Coronary artery (tissue), 2 donors: Measurements from ENCODE around the gene DERL2.

Experiments used
- DNase-seq: peaks from one replicate; pipeline ENCODE4 v3.0.0-alpha.2; 2017; ENCODE audit warnings: low spot score
- H3K27ac ChIP-seq, 2 donors: fragments of 200-600 bp; sonication (generic); one replicate each; pipeline ENCODE4 v1.5.1; 2016 to 2019
- H3K4me3 ChIP-seq: fragments of 200-600 bp; sonication (generic); 2 replicates; pipeline ENCODE4 v1.5.1; 2016; ENCODE audit warnings: mild to moderate bottlenecking, moderate library complexity
- TF ChIP-seq, protein P1 (sequence below): fragments of 200-600 bp; sonication (generic); IDR thresholded peaks from one replicate; pipeline ENCODE4 v1.5.1; 2019; ENCODE audit warnings: antibody characterized with exemption

DERL2 gene

DNA sequence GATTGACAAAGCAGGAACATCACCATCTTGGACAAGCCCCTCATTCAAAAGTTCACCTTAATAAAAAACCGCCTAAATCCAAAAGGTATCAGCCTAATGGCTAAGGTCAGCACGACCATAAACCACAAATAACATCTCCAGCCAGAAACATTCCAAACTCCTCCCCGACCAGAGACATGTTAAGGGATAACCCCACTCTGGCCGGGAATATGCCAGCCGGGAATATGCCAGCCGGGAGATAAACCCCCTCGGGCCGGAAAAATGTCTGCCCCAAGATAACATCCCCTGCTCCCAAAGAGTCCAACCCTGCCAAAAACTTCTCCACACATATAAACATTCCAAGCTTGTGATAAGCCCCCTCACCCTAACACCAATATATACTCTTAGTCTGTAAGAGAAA is 18.6 kb downstream of the DERL2 start:
- DNase-seq, result no peak
- TF ChIP-seq, protein P1, sequence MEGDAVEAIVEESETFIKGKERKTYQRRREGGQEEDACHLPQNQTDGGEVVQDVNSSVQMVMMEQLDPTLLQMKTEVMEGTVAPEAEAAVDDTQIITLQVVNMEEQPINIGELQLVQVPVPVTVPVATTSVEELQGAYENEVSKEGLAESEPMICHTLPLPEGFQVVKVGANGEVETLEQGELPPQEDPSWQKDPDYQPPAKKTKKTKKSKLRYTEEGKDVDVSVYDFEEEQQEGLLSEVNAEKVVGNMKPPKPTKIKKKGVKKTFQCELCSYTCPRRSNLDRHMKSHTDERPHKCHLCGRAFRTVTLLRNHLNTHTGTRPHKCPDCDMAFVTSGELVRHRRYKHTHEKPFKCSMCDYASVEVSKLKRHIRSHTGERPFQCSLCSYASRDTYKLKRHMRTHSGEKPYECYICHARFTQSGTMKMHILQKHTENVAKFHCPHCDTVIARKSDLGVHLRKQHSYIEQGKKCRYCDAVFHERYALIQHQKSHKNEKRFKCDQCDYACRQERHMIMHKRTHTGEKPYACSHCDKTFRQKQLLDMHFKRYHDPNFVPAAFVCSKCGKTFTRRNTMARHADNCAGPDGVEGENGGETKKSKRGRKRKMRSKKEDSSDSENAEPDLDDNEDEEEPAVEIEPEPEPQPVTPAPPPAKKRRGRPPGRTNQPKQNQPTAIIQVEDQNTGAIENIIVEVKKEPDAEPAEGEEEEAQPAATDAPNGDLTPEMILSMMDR, result no peak
- no peak overlapping the region for H3K27ac ChIP-seq
- peak overlapping the region; percentile 96 for H3K4me3 ChIP-seq

DNA sequence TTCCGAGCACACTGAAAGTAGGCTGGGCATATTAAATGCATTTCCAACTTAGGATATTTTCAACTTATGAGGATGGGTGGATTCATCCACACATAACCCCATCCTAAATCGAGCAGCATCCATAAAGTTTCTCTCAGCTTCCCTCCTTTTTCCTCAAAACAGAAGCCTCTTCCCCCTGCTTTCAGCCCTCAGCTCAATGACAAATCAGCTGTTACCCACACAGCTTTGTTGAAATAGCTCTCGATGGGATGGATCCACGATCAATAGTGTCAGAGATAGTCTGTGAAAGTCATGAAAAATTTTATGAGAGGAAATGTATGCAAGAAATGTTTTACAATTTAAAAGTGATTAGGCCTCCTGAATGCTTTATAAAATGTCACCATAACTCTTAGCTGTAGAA is 19.7 kb downstream of the DERL2 start:
- DNase-seq, result no peak
- TF ChIP-seq, protein P1, result no peak
- Histone ChIP-seq H3K4me3 (no peak overlapping the region), H3K27ac (no peak overlapping the region)

DNA sequence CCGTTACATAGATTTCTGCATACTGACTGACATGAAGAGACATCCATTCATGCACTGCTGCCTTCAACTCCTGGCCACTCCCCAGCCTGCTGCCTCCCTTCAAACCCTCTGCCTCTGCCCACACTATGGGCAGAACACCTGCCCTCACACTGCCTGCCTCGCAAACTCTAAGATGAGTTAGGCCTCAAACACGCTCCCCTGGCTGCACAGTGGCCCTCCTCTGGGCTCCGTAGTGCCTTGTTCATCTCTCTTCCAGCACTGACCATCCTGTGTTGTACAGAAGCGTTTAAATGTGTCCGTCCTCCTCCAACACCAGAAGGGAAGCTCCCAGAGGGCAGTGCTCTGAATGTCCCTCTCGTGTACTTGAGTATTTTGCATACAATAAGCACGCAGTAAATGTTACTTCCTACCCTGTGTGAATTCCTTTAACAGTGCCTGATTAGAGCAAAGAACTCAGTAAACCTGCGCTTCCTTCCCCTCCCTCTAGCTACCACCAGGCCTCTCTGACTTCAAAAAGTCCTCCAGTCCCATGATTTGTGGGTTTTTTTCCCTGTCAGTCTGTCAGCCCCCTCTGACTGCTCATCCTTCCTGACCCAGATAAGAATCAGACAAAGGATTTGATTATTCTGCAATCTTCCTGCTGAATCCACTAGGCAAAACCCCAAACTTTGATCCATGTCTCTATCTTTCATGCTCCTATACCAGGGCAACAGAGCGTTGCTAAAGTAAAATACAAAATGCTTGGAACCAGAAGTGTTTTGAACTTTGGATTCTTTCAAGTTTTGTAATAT is 21.1 kb downstream of the DERL2 start:
- no peak for DNase-seq
- TF ChIP-seq, protein P1, result no peak
- Histone ChIP-seq H3K4me3 (no peak overlapping the region), H3K27ac (no peak overlapping the region)

DNA sequence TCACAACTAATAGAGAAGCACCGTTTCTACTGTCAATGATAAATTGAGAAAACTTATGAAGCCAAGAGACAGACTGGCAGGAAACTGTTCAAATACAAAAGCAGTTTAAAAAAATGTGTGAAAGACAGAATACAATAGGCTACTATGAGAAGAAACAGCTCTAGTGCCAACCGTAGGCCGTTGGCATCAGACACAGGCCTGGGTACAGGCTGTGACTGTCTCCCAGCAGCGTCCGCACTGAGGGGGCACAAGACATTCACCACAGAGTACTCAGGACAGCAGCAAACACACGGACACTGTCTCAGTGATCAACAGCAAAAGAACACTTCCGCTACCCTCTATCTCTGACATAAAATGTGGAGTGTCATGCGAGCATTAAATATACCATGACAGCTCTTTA is 39.2 kb downstream of the DERL2 start:
- no peak for DNase-seq
- TF ChIP-seq, protein P1, result no peak
- H3K4me3 ChIP-seq, result no peak overlapping the region
- H3K27ac ChIP-seq, result no peak overlapping the region

DNA sequence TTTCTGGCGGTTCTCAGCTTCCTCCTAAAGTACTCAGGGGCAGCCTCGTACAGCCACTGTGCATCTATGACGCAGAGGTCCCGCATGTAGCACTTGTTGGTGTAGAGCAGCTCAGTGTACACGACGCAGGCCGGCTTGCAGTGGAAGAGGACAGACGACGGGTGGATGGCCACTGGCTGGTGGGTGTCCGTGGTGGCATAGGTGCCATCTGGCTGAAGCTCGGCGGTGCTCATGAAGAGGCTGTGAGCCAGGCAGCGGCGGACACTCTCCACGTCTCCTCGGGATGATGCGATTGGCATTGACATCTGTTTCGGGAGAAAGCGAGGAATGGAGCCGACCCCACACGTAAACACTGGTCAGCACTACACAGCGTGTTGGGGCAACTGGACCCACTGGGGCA is 41.8 kb downstream of the DERL2 start:
- no peak overlapping the region for H3K27ac ChIP-seq
- TF ChIP-seq, protein P1, result no peak

DNA sequence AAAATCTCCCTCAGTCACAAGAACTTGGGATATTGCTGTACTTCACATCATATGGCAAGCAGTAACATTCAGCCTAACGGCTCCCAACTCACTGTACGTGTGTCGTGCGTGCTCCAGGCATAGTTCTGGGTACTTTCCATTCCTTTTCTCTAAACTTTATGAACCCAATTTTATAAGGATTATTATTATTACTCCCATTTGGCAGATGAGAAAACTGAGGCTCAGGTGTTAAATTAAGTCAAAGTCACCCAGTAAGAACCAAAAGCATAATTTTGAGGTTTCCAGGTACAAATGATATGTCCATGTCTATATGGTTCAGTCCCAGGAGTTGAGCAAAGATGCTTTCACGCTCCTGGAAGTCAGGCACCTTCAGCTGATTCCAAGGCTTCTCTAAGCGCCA is 42.2 kb downstream of the DERL2 start:
- no peak for DNase-seq
- Histone ChIP-seq H3K27ac (no peak overlapping the region), H3K4me3 (no peak overlapping the region)
- TF ChIP-seq, protein P1, result no peak

More for the DNA sequence above, 41.8 kb downstream of the DERL2 start:
- no peak for DNase-seq
- no peak overlapping the region for H3K4me3 ChIP-seq

DNA sequence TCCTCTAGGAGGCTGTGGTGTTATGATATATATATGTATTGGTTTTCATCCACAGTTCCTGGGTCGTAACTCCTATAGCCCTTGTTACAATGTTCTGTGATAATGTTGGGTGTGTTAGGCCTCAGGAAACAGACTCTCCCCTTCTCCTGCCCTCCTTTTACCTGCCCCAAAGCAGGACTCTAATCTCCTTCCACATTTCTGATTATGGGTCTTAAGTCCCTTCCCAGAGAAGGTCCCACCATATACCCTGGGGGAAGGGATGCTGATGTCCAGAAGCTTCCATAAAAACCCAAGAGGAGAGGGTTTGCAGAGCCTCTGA is 46.6 kb downstream of the DERL2 start:
- peak overlapping the region; percentile 62 to 75 for H3K27ac ChIP-seq
- TF ChIP-seq, protein P1, result no peak
- H3K4me3 ChIP-seq, result peak overlapping the region; percentile 85
- DNase-seq, result no peak
